HepG2 (cell line): ENCODE results near the gene UBE2H. TPM values are rescaled to one million over a fixed set of nuclear protein-coding genes. Genes with fewer than 3 reads are reported as not detected.

Experiments
- ARID5B ChIP-seq: IDR thresholded peaks from 2 replicates; pipeline ENCODE4 v1.4.0; 2020; ENCODE audit warnings: mild to moderate bottlenecking, missing genetic modification reagents
- BHLHE40 ChIP-seq: IDR thresholded peaks from 2 replicates; pipeline ENCODE4 v1.6.1; 2011; ENCODE audit warnings: low read length, improper control_type of control experiment
- HMG20B ChIP-seq: conservative IDR thresholded peaks from 2 replicates; pipeline ENCODE4 v1.6.1; 2016; ENCODE audit warnings: missing genetic modification reagents, missing compliant biosample characterization
- HMGA1 ChIP-seq: sonication (generic); formaldehyde crosslinking; conservative IDR thresholded peaks from 2 replicates; pipeline ENCODE4 v1.4.0; 2020; ENCODE audit warnings: missing genetic modification reagents
- HNF1B ChIP-seq: sonication (generic); formaldehyde crosslinking; IDR thresholded peaks from 2 replicates; pipeline ENCODE4 v1.5.1; 2020; ENCODE audit warnings: mild to moderate bottlenecking, moderate library complexity, missing genetic modification reagents
- IRF2 ChIP-seq: IDR thresholded peaks from 2 replicates; pipeline ENCODE4 v1.6.1; 2018; ENCODE audit warnings: missing genetic modification reagents, missing compliant biosample characterization
- JDP2 ChIP-seq: sonication (generic); formaldehyde crosslinking; IDR thresholded peaks from 2 replicates; pipeline ENCODE4 v1.8.1; 2022; ENCODE audit warnings: missing genetic modification reagents, borderline replicate concordance
- KDM6A ChIP-seq: IDR thresholded peaks from 2 replicates; pipeline ENCODE4 v1.6.1; 2016; ENCODE audit warnings: low read depth
- NFRKB ChIP-seq: fragments of 450-650 bp; IDR thresholded peaks from 2 replicates; pipeline ENCODE4 v1.6.1; 2017
- POGZ ChIP-seq: sonication (generic); formaldehyde crosslinking; IDR thresholded peaks from 2 replicates; pipeline ENCODE4 v1.4.0; 2020; ENCODE audit warnings: mild to moderate bottlenecking, missing genetic modification reagents
- RBM39 ChIP-seq: fragments of 200-400 bp; formaldehyde crosslinking; IDR thresholded peaks from one replicate; pipeline ENCODE4 v1.6.1; 2018; ENCODE audit warnings: antibody characterized with exemption, mild to moderate bottlenecking, low read depth, low read length; ENCODE audit not compliant: poor library complexity, severe bottlenecking
- RNF2 ChIP-seq: fragments of 450-650 bp; conservative IDR thresholded peaks from 2 replicates; pipeline ENCODE4 v1.6.1; 2016; ENCODE audit warnings: low read depth
- SIN3A ChIP-seq: IDR thresholded peaks from 2 replicates; pipeline ENCODE4 v1.6.1; 2011; ENCODE audit warnings: low read depth, mild to moderate bottlenecking, control low read depth, low read length, borderline replicate concordance
- SP140L ChIP-seq: sonication (generic); formaldehyde crosslinking; IDR thresholded peaks from 2 replicates; pipeline ENCODE4 v1.4.0; 2020; ENCODE audit warnings: missing genetic modification reagents, borderline replicate concordance
- ZBTB39 ChIP-seq: sonication (generic); formaldehyde crosslinking; IDR thresholded peaks from 2 replicates; pipeline ENCODE4 v1.5.0; 2020; ENCODE audit warnings: missing genetic modification reagents
- ZNF12 ChIP-seq: sonication (generic); formaldehyde crosslinking; IDR thresholded peaks from 2 replicates; pipeline ENCODE4 v1.5.0; 2020; ENCODE audit warnings: missing genetic modification reagents
- ZNF232 ChIP-seq: sonication (generic); formaldehyde crosslinking; IDR thresholded peaks from 2 replicates; pipeline ENCODE4 v1.4.0; 2020; ENCODE audit warnings: missing genetic modification reagents, borderline replicate concordance
- ZNF281 ChIP-seq: sonication (generic); formaldehyde crosslinking; IDR thresholded peaks from 2 replicates; pipeline ENCODE4 v1.4.0; 2020; ENCODE audit warnings: missing genetic modification reagents, borderline replicate concordance
- ZNF670 ChIP-seq: sonication (generic); formaldehyde crosslinking; IDR thresholded peaks from 2 replicates; pipeline ENCODE4 v1.8.0; 2022; ENCODE audit warnings: mild to moderate bottlenecking, missing genetic modification reagents, borderline replicate concordance
- ZNF7 ChIP-seq: IDR thresholded peaks from 2 replicates; pipeline ENCODE4 v1.6.1; 2016; ENCODE audit warnings: missing biosample characterization, missing genetic modification reagents
- ZNF83 ChIP-seq: sonication (generic); formaldehyde crosslinking; IDR thresholded peaks from 2 replicates; pipeline ENCODE4 v1.4.0; 2020; ENCODE audit warnings: missing genetic modification reagents, mild to moderate bottlenecking, borderline replicate concordance
- ZSCAN9 ChIP-seq: IDR thresholded peaks from 2 replicates; pipeline ENCODE4 v1.6.1; 2016; ENCODE audit warnings: borderline replicate concordance
- polyA plus RNA-seq, 8 experiments: library from polyadenylated mRNA; depleted of rRNA in 3 of 8; stranded (reverse) in 7 of 8; unstranded in 1 of 8; fragments of >200 nt; fragmentation: Illumina TruSeq in 4 of 8; extraction: Trizol in 4 of 8; gene quantifications; 2 replicates each; pipeline versions ENCODE4 v1.2.1 to v1.2.3, GENCODE V29; 2011 to 2016; ENCODE audit warnings: low read depth in 4 of 8, missing spikeins in 1 of 8, mixed read lengths in 1 of 8; ENCODE audit not compliant: insufficient read depth in 1 of 8
- total RNA-seq, 5 experiments: library from RNA; depleted of rRNA; stranded (reverse); fragments of >200 nt; fragmentation: Illumina TruSeq; extraction: Trizol; gene quantifications; 2 replicates each; pipeline ENCODE4 v1.2.3, GENCODE V29; 2016; ENCODE audit warnings: low read depth in 1 of 5

UBE2H gene
- total and polyA plus RNA-seq, 2 of the 13 experiments (the other 11 are each of a cell fraction or from before 2014, with no cell fraction given) = 15.5 to 40.1 TPM

- TF ChIP-seq IRF2 (CRISPR knock-in tag) (no peak), ZNF232 (CRISPR knock-in tag) (no peak), RBM39 (no peak), ZNF670 (CRISPR knock-in tag) (peak; percentile 89), NFRKB (no peak), ARID5B (CRISPR knock-in tag) (peak; percentile 80; the same call in 1 of the 2 replicates), SP140L (CRISPR knock-in tag) (no peak), ZNF83 (CRISPR knock-in tag) (no peak), KDM6A (CRISPR knock-in tag) (peak; percentile 80; the same call in 1 of the 2 replicates), ZNF7 (peak; percentile 70), ZBTB39 (CRISPR knock-in tag) (0 out of 2 replicates have a peak, but pooled peaks have one; percentile 25), HMG20B (CRISPR knock-in tag) (no peak), POGZ (CRISPR knock-in tag) (peak; percentile 78), RNF2 (no peak), BHLHE40 (no peak), ZNF12 (no peak; the same call in 1 of the 2 replicates), SIN3A (peak; percentile 96), ZNF281 (CRISPR knock-in tag) (peak; percentile 83; the same call in 1 of the 2 replicates), JDP2 (CRISPR knock-in tag) (no peak; the same call in 1 of the 2 replicates), HMGA1 (CRISPR knock-in tag) (no peak), HNF1B (CRISPR knock-in tag) (peak; percentile 97), ZSCAN9 (no peak)
Observed at GRCh38 chr7:129948877-129949291, 3.9 kb downstream of the UBE2H start (continued).
